ENCODE data around the gene FRK.

DNA sequence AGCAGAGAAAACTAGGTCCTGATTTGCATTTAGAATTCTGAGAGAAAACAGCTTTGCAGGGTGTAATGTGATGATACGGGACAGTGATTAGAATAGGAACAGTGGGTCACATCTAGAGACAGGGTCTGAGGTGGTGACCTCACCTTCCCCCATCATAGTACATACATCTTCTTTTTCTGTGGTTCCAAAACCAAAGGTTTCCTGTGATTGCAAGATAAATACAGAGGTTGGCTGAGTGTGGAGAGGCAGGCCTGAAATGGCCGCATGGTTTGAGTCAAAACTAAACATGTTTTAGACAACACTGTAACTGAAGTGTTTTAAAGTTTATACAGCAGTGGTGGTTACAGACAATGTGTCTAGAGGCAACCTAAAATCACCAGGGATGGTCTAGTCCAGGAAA is 29.6 kb upstream of the FRK start:
- TF ChIP-seq POLR2A (IDR thresholded peaks at IDR 0.05; ENCODE audit: low read depth, low read length) = peak; percentile 35; the same call in 1 of the 2 replicates
- no peak for TF ChIP-seq PAX5 (IDR thresholded peaks at IDR 0.05; ENCODE audit: insufficient read depth, low read length, severe bottlenecking)

Measured in GM12891 (cell line).